WI38 (cell line): ENCODE measurements around the gene USP2.

ENCODE experiments used
- H3K4me3 ChIP-seq: 2 replicates; pipeline ENCODE4 v1.5.1; 2011; ENCODE audit warnings: low read depth, mild to moderate bottlenecking, control low read depth, low read length
- CTCF ChIP-seq: IDR thresholded peaks from 2 replicates; pipeline ENCODE4 v1.5.1; 2012; ENCODE audit warnings: low read depth, mild to moderate bottlenecking, control low read depth, low read length

Gene USP2

GRCh38 chr11:119376197-119376847 lies 5.2 kb downstream of the USP2 start:
- TF ChIP-seq CTCF = no peak
- no peak overlapping the region for H3K4me3 ChIP-seq

- H3K4me3 ChIP-seq = no peak overlapping the region
- no peak for TF ChIP-seq CTCF
Measured at GRCh38 chr11:119375337-119376196, 5.9 kb downstream of the USP2 start.

- H3K4me3 ChIP-seq = no peak overlapping the region
- no peak for TF ChIP-seq CTCF
Measured at GRCh38 chr11:119374632-119375336, 6.7 kb downstream of the USP2 start.

- peak; percentile 96 for TF ChIP-seq CTCF
- H3K4me3 ChIP-seq = no peak overlapping the region
Measured at GRCh38 chr11:119373921-119374631, 7.4 kb downstream of the USP2 start.

- TF ChIP-seq CTCF = no peak
- H3K4me3 ChIP-seq = no peak overlapping the region
Measured at GRCh38 chr11:119373059-119373920, 8.2 kb downstream of the USP2 start.

GRCh38 chr11:119372260-119373058 lies 9.0 kb downstream of the USP2 start:
- no peak overlapping the region for H3K4me3 ChIP-seq
- no peak for TF ChIP-seq CTCF
